ENCODE data around the gene CCDC59. TPM values are rescaled to one million over a fixed set of nuclear protein-coding genes. Genes with fewer than 3 reads are reported as not detected.

The CCDC59 gene
- total RNA-seq, 3 donors from 2014 or later = 23.3 to 34.2 (median 23.5) TPM

- intact Hi-C loops (cut with DNase I, micrococcal nuclease) = no loop called here
- Histone ChIP-seq H3K4me1 (ENCODE audit: low read depth) (no peaks in the 10 kb centered on the region), H3K9me3 (no peaks in the 10 kb centered on the region), H3K4me3 (no peak overlapping the region), H3K36me3 (ENCODE audit: low read depth) (no peaks in the 10 kb centered on the region)
- TF ChIP-seq CTCF (IDR thresholded peaks at IDR 0.05) = no peak
- ATAC-seq = no peak
- no peak for DNase-seq
Measured at GRCh38 chr12:82319276-82319675, 38.9 kb downstream of the CCDC59 start.

GRCh38 chr12:82314406-82314892 lies 43.7 kb downstream of the CCDC59 start:
- no peak overlapping the region for H3K4me3 ChIP-seq
- H3K4me1 ChIP-seq (ENCODE audit: low read depth) = no peaks in the 10 kb centered on the region
- intact Hi-C loops (cut with DNase I, micrococcal nuclease) = no loop called here
- TF ChIP-seq CTCF (IDR thresholded peaks at IDR 0.05) = no peak
- peak; percentile 54 to 66 (median 62) for DNase-seq
- ATAC-seq = peak; percentile 78
- no peaks in the 10 kb centered on the region for H3K9me3 ChIP-seq
- no peaks in the 10 kb centered on the region for H3K36me3 ChIP-seq (ENCODE audit: low read depth)

Other genes with a start within 250 kb of the CCDC59 start
- 10 to 100 TPM in 2 of 3 donors, 1 to 10 TPM in 1; 9.7 to 20.4 (median 15.5) TPM for gene METTL25, start 142 bp upstream of the CCDC59 start, total RNA-seq

Measured in mucosa of descending colon (tissue), 3 donors.